Liver (tissue), 9 donors: ENCODE results near the gene ZW10. TPM values are rescaled to one million over a fixed set of nuclear protein-coding genes. Genes with fewer than 3 reads are reported as not detected.

Experiments
- DNase-seq: peaks from one replicate; pipeline ENCODE4 v3.0.0-alpha.2; 2017; ENCODE audit warnings: low spot score
- H3K27ac ChIP-seq, 2 donors: one replicate each; pipeline ENCODE4 v1.7.0; 2013; ENCODE audit warnings: inconsistent platforms in 2 of 2, low read length in 2 of 2, control low read depth in 1 of 2, low read depth in 1 of 2, mild to moderate bottlenecking in 1 of 2
- H3K27me3 ChIP-seq, 4 donors: one replicate each; pipeline versions ENCODE4 v1.6.1 to v1.7.0; 2013; ENCODE audit warnings: low read length in 3 of 4, inconsistent platforms in 1 of 4, mild to moderate bottlenecking in 1 of 4, moderate library complexity in 1 of 4; ENCODE audit not compliant: control insufficient read depth in 4 of 4, insufficient read depth in 4 of 4
- H3K36me3 ChIP-seq, 4 donors: one replicate each; pipeline versions ENCODE4 v1.6.1 to v1.7.0; 2013; ENCODE audit warnings: low read length in 3 of 4, mild to moderate bottlenecking in 3 of 4, low read depth in 1 of 4, moderate library complexity in 1 of 4; ENCODE audit not compliant: control insufficient read depth in 4 of 4, insufficient read depth in 3 of 4
- H3K4me1 ChIP-seq, 4 donors: one replicate each; pipeline versions ENCODE4 v1.6.1 to v1.7.0; 2013; ENCODE audit warnings: low read length in 3 of 4, mild to moderate bottlenecking in 3 of 4, moderate library complexity in 1 of 4; ENCODE audit not compliant: control insufficient read depth in 4 of 4, insufficient read depth in 4 of 4
- H3K4me3 ChIP-seq, 3 donors: one replicate each; pipeline versions ENCODE4 v1.6.1 to v1.7.0; 2013; ENCODE audit warnings: low read length in 3 of 3, control low read depth in 1 of 3, low read depth in 1 of 3, mild to moderate bottlenecking in 1 of 3
- H3K9ac ChIP-seq, 2 donors: one replicate each; pipeline ENCODE4 v1.7.0; 2013; ENCODE audit warnings: low read length in 2 of 2, mild to moderate bottlenecking in 2 of 2, moderate library complexity in 2 of 2, control low read depth in 1 of 2, low read depth in 1 of 2
- H3K9me3 ChIP-seq, 4 donors: one replicate each; pipeline versions ENCODE4 v1.6.1 to v1.7.0; 2013; ENCODE audit warnings: low read length in 3 of 4; ENCODE audit not compliant: control insufficient read depth in 4 of 4
- FOXA1 ChIP-seq: IDR thresholded peaks from 2 replicates; pipeline ENCODE4 v1.6.1; 2016; ENCODE audit warnings: antibody characterized with exemption
- FOXA2 ChIP-seq: IDR thresholded peaks from 2 replicates; pipeline ENCODE4 v1.6.1; 2016; ENCODE audit warnings: antibody characterized with exemption
- GABPA ChIP-seq, 2 donors: IDR thresholded peaks in 1 of 2; conservative IDR thresholded peaks in 1 of 2; 2 replicates each; pipeline ENCODE4 v1.6.1; 2016; ENCODE audit warnings: antibody characterized with exemption in 2 of 2, mild to moderate bottlenecking in 1 of 2, moderate library complexity in 1 of 2
- HNF4A ChIP-seq, 2 donors: conservative IDR thresholded peaks; 2 replicates each; pipeline ENCODE4 v1.6.1; 2016; ENCODE audit warnings: antibody characterized with exemption in 2 of 2, mild to moderate bottlenecking in 2 of 2
- HNF4G ChIP-seq: IDR thresholded peaks from 2 replicates; pipeline ENCODE4 v1.6.1; 2016; ENCODE audit warnings: antibody characterized with exemption
- JUND ChIP-seq, 2 donors: IDR thresholded peaks; 2 replicates each; pipeline ENCODE4 v1.6.1; 2016; ENCODE audit warnings: antibody characterized with exemption in 2 of 2
- RAD21 ChIP-seq, 2 donors: IDR thresholded peaks; 2 replicates each; pipeline ENCODE4 v1.6.1; 2016; ENCODE audit warnings: antibody characterized with exemption in 2 of 2, mild to moderate bottlenecking in 2 of 2
- RXRA ChIP-seq, 2 donors: IDR thresholded peaks; 2 replicates each; pipeline ENCODE4 v1.6.1; 2017 to 2018; ENCODE audit warnings: antibody characterized with exemption in 2 of 2, mild to moderate bottlenecking in 1 of 2
- TAF1 ChIP-seq: conservative IDR thresholded peaks from 2 replicates; pipeline ENCODE4 v1.6.1; 2016; ENCODE audit warnings: antibody characterized with exemption, mild to moderate bottlenecking
- YY1 ChIP-seq: IDR thresholded peaks from 2 replicates; pipeline ENCODE4 v1.6.1; 2016; ENCODE audit warnings: antibody characterized with exemption, mild to moderate bottlenecking
- WGBS: extraction: QIAGEN DNeasy Blood & Tissue Kit; methylation state at CpG from one replicate; pipeline ENCODE4 v1.1.7; 2013; 5-methylcytosine and 5-hydroxymethylcytosine counted together
- polyA plus RNA-seq, 2 donors: library from polyadenylated mRNA; stranded (reverse) in 1 of 2; unstranded in 1 of 2; fragments of 200-250 nt in 1 of 2; fragments of >200 nt in 1 of 2; fragmentation: Nextera tagmentation in 1 of 2; extraction: Ambion mirVana in 1 of 2; gene quantifications; one replicate each; pipeline versions ENCODE4 v1.2.1 to v1.2.3, GENCODE V29; 2013 to 2015
- total RNA-seq, 2 donors: library from RNA; depleted of rRNA; stranded (reverse); fragments of >200 nt; gene quantifications; one replicate each; pipeline ENCODE4 v1.2.3, GENCODE V29; 2014
- TF ChIP-seq, protein P1 (sequence below): IDR thresholded peaks from 2 replicates; pipeline ENCODE4 v1.6.1; 2016; ENCODE audit warnings: antibody characterized with exemption, mild to moderate bottlenecking
- TF ChIP-seq, protein P2 (sequence below): IDR thresholded peaks from 2 replicates; pipeline ENCODE4 v1.6.1; 2016; ENCODE audit warnings: antibody characterized with exemption
- TF ChIP-seq, protein P3 (sequence below): fragments of 150-350 bp; IDR thresholded peaks from 2 replicates; pipeline ENCODE4 v1.5.1; 2017; ENCODE audit warnings: improper control_type of control experiment, low read depth, low read length; ENCODE audit not compliant: missing input control
- TF ChIP-seq, protein P4 (sequence below): IDR thresholded peaks from 2 replicates; pipeline ENCODE4 v1.6.1; 2016; ENCODE audit warnings: antibody characterized with exemption
- TF ChIP-seq, protein P5 (sequence below): IDR thresholded peaks from 2 replicates; pipeline ENCODE4 v1.6.1; 2016; ENCODE audit warnings: antibody characterized with exemption
- donor health status: healthy.
- donor health status: healthy.
- donor health status: healthy.
- donor health status: healthy.
- donor health status: healthy.

The ZW10 gene
- total and polyA plus RNA-seq, 4 donors, result 3.7 to 16.8 (median 9.3) TPM

DNA sequence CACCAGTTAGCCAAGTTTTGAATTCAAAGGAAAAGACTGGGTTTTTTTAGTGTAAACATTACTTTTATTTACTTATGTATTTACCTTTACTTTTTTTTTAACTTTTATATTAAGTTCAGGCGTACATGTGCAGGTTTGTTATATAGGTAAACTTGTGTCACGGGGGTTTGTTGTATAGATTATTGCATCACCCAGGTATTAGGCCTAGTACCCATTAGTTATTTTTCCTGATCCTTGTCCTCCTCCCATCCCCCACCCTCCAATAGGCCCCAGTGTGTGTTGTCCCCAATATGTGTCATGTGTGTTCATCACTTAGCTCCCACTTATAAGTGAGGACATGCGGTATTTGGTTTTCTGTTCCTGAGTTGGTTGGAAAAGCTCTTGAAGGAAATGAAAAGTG, 20.6 kb downstream of the ZW10 start:
- H3K9me3 ChIP-seq, result no peaks in the 10 kb centered on the region
- H3K27me3 ChIP-seq, result no peaks in the 10 kb centered on the region
- no peak for DNase-seq
- H3K27ac ChIP-seq, result no peak overlapping the region
- peaks cover 3 to 35% (median 24%) of the 10 kb centered on the region in 4 donors for H3K36me3 ChIP-seq
- no peak overlapping the region for H3K9ac ChIP-seq
- no peaks in the 10 kb centered on the region for H3K4me1 ChIP-seq
- no peak overlapping the region for H3K4me3 ChIP-seq
- TF ChIP-seq, protein P1, sequence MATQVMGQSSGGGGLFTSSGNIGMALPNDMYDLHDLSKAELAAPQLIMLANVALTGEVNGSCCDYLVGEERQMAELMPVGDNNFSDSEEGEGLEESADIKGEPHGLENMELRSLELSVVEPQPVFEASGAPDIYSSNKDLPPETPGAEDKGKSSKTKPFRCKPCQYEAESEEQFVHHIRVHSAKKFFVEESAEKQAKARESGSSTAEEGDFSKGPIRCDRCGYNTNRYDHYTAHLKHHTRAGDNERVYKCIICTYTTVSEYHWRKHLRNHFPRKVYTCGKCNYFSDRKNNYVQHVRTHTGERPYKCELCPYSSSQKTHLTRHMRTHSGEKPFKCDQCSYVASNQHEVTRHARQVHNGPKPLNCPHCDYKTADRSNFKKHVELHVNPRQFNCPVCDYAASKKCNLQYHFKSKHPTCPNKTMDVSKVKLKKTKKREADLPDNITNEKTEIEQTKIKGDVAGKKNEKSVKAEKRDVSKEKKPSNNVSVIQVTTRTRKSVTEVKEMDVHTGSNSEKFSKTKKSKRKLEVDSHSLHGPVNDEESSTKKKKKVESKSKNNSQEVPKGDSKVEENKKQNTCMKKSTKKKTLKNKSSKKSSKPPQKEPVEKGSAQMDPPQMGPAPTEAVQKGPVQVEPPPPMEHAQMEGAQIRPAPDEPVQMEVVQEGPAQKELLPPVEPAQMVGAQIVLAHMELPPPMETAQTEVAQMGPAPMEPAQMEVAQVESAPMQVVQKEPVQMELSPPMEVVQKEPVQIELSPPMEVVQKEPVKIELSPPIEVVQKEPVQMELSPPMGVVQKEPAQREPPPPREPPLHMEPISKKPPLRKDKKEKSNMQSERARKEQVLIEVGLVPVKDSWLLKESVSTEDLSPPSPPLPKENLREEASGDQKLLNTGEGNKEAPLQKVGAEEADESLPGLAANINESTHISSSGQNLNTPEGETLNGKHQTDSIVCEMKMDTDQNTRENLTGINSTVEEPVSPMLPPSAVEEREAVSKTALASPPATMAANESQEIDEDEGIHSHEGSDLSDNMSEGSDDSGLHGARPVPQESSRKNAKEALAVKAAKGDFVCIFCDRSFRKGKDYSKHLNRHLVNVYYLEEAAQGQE, result no peak
- no peak for TF ChIP-seq GABPA (IDR thresholded peaks at IDR 0.05 in 1 of 2, conservative IDR thresholded peaks at IDR 0.05 in 1 of 2)
- no peak for TF ChIP-seq TAF1
- TF ChIP-seq, protein P2, sequence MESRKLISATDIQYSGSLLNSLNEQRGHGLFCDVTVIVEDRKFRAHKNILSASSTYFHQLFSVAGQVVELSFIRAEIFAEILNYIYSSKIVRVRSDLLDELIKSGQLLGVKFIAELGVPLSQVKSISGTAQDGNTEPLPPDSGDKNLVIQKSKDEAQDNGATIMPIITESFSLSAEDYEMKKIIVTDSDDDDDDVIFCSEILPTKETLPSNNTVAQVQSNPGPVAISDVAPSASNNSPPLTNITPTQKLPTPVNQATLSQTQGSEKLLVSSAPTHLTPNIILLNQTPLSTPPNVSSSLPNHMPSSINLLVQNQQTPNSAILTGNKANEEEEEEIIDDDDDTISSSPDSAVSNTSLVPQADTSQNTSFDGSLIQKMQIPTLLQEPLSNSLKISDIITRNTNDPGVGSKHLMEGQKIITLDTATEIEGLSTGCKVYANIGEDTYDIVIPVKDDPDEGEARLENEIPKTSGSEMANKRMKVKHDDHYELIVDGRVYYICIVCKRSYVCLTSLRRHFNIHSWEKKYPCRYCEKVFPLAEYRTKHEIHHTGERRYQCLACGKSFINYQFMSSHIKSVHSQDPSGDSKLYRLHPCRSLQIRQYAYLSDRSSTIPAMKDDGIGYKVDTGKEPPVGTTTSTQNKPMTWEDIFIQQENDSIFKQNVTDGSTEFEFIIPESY, result no peak
- no peak for TF ChIP-seq JUND (IDR thresholded peaks at IDR 0.05)
- no peak for TF ChIP-seq RXRA (IDR thresholded peaks at IDR 0.05)
- no peak for TF ChIP-seq FOXA1
- TF ChIP-seq HNF4A (conservative IDR thresholded peaks at IDR 0.05), result no peak
- TF ChIP-seq RAD21 (IDR thresholded peaks at IDR 0.05), result no peak
- TF ChIP-seq YY1, result no peak
- TF ChIP-seq, protein P3, sequence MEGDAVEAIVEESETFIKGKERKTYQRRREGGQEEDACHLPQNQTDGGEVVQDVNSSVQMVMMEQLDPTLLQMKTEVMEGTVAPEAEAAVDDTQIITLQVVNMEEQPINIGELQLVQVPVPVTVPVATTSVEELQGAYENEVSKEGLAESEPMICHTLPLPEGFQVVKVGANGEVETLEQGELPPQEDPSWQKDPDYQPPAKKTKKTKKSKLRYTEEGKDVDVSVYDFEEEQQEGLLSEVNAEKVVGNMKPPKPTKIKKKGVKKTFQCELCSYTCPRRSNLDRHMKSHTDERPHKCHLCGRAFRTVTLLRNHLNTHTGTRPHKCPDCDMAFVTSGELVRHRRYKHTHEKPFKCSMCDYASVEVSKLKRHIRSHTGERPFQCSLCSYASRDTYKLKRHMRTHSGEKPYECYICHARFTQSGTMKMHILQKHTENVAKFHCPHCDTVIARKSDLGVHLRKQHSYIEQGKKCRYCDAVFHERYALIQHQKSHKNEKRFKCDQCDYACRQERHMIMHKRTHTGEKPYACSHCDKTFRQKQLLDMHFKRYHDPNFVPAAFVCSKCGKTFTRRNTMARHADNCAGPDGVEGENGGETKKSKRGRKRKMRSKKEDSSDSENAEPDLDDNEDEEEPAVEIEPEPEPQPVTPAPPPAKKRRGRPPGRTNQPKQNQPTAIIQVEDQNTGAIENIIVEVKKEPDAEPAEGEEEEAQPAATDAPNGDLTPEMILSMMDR, result no peak
- TF ChIP-seq FOXA2, result no peak
- TF ChIP-seq, protein P4, sequence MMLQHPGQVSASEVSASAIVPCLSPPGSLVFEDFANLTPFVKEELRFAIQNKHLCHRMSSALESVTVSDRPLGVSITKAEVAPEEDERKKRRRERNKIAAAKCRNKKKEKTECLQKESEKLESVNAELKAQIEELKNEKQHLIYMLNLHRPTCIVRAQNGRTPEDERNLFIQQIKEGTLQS, result no peak
- TF ChIP-seq, protein P5, sequence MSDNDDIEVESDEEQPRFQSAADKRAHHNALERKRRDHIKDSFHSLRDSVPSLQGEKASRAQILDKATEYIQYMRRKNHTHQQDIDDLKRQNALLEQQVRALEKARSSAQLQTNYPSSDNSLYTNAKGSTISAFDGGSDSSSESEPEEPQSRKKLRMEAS, result no peak
- no peak for TF ChIP-seq HNF4G
- WGBS, result 98% methylated on average over 3 of the region's 3 CpGs

DNA sequence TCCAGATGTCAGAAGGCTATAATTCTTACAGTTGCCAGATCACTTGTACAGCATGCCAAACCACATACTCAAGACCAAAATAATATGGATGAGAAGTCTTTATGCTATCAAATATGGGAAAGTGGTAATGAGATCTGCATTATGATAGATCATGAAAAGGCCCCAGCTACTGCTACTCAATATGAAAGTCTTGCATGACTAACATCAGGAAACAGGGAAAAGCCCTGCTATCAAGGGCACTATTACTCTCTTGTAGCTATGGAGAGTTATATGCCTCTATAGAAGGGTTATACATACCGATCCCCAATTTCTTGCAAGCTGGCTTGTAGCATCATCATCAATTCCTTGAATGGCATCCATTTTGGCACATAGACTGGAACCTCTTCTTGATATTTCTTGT, 37.2 kb downstream of the ZW10 start:
- TF ChIP-seq, protein P3, result no peak
- no peak for TF ChIP-seq FOXA1
- TF ChIP-seq HNF4G, result no peak
- TF ChIP-seq RXRA (IDR thresholded peaks at IDR 0.05), result no peak
- no peak for TF ChIP-seq JUND (IDR thresholded peaks at IDR 0.05)
- WGBS, result 92% methylated on average over 1 of the region's 1 CpG
- peaks cover 11 to 66% (median 52%) of the 10 kb centered on the region in 4 donors for H3K36me3 ChIP-seq
- no peaks in the 10 kb centered on the region for H3K4me1 ChIP-seq
- no peak for DNase-seq
- H3K4me3 ChIP-seq, result no peak overlapping the region
- H3K27ac ChIP-seq, result no peak overlapping the region
- H3K27me3 ChIP-seq, result no peaks in the 10 kb centered on the region
- H3K9ac ChIP-seq, result no peak overlapping the region
- no peaks in the 10 kb centered on the region for H3K9me3 ChIP-seq
